Fibroblast of skin of abdomen (primary cell): Measurements from ENCODE around the gene DAG1.
A peak's percentile ranks its signal among the peaks of the same experiment; 100 is the strongest.
"Not testable (repeated sequence)": the region's sequence is repeated elsewhere in the genome, so short reads cannot be mapped to it uniquely, and the experiment has no call there.

Source experiments
- DNase-seq: peaks from one replicate; pipeline ENCODE4 v3.0.0-alpha.2; 2013

Gene DAG1

GRCh38 chr3:49470714-49471420, 800 bp downstream of the DAG1 start:
- DNase-seq: no peak

GRCh38 chr3:49471856-49472495, 1.9 kb downstream of the DAG1 start:
- DNase-seq: no peak

- no peak for DNase-seq
These were observed 6.5 kb downstream of the DAG1 start for GRCh38 chr3:49476563-49476962.

- DNase-seq: no peak
These were observed 12.7 kb downstream of the DAG1 start for GRCh38 chr3:49482766-49483165.

GRCh38 chr3:49484471-49484870, 14.4 kb downstream of the DAG1 start:
- DNase-seq: no peak

GRCh38 chr3:49489247-49489646, 19.2 kb downstream of the DAG1 start:
- DNase-seq: no peak

GRCh38 chr3:49492969-49493368, 22.9 kb downstream of the DAG1 start:
- no peak for DNase-seq

GRCh38 chr3:49493901-49494300, 23.8 kb downstream of the DAG1 start:
- DNase-seq: no peak

- no peak for DNase-seq
These were observed 25.0 kb downstream of the DAG1 start for GRCh38 chr3:49495023-49495422.

- DNase-seq: not testable (repeated sequence)
These were observed 26.8 kb downstream of the DAG1 start for GRCh38 chr3:49496845-49497244.

GRCh38 chr3:49497606-49498005, 27.5 kb downstream of the DAG1 start:
- no peak for DNase-seq

GRCh38 chr3:49498239-49498638, 28.2 kb downstream of the DAG1 start:
- DNase-seq: no peak

- DNase-seq: no peak
These were observed 28.6 kb downstream of the DAG1 start for GRCh38 chr3:49498648-49499047.

GRCh38 chr3:49500205-49500731, 30.2 kb downstream of the DAG1 start:
- DNase-seq: no peak

GRCh38 chr3:49500732-49501609, 30.9 kb downstream of the DAG1 start:
- DNase-seq: peak; percentile 95

GRCh38 chr3:49501842-49502241, 31.8 kb downstream of the DAG1 start:
- no peak for DNase-seq

GRCh38 chr3:49506906-49507305, 36.8 kb downstream of the DAG1 start:
- no peak for DNase-seq

- DNase-seq: no peak
These were observed 39.0 kb downstream of the DAG1 start for GRCh38 chr3:49509028-49509561.

GRCh38 chr3:49511639-49512038, 41.6 kb downstream of the DAG1 start:
- no peak for DNase-seq

GRCh38 chr3:49512781-49513355, 42.8 kb downstream of the DAG1 start:
- DNase-seq: no peak

GRCh38 chr3:49513494-49514124, 43.5 kb downstream of the DAG1 start:
- DNase-seq: no peak

- no peak for DNase-seq
These were observed 47.9 kb downstream of the DAG1 start for GRCh38 chr3:49518016-49518415.
